ENCODE results near the gene CAB39. TPM values are rescaled to one million over a fixed set of nuclear protein-coding genes. Genes with fewer than 3 reads are reported as not detected.

CAB39 gene
- total RNA-seq, 1 experiment from 2014 or later: 91.7 TPM

DNA sequence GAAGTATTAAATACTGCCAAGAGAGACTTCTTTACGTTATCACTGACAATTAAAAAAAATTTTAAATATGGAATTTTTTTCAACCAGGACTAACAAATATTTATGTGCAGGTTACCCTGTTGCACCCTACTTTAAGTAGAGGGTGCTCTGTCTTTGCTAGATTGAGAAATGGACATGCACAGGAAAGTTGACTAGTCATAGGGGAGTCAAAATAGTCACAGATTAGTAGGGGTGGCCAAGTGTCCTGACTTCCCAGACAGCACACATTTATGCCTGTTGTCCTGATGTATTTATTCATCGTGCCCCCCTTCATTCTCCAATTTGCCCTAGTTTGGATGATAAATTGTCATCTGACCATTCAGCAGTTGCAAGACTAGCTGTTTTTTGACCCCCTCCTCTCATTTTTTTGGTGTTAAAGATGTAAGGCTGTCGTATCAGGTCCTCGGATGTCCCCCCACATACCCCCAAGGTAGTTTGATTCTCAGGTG lies 20.3 kb downstream of the CAB39 start:
- DNase-seq (ENCODE audit: unreplicated experiment): no peak
- ChIA-PET POLR2A (interaction anchor here (0.6 to 1.9 kb wide), 5 partner anchors 10 to 61 kb away, joined by 3 to 9 read pairs (median 4); no protein-coding TSS in a partner anchor), CTCF (no interaction called here)
- BruUV-seq (replicated peaks): no TSS peak
- peaks cover 11% of the 10 kb centered on the region for H3K36me3 Mint-ChIP-seq (ENCODE audit: insufficient read depth, unreplicated experiment)
- TF ChIP-seq, protein P1, sequence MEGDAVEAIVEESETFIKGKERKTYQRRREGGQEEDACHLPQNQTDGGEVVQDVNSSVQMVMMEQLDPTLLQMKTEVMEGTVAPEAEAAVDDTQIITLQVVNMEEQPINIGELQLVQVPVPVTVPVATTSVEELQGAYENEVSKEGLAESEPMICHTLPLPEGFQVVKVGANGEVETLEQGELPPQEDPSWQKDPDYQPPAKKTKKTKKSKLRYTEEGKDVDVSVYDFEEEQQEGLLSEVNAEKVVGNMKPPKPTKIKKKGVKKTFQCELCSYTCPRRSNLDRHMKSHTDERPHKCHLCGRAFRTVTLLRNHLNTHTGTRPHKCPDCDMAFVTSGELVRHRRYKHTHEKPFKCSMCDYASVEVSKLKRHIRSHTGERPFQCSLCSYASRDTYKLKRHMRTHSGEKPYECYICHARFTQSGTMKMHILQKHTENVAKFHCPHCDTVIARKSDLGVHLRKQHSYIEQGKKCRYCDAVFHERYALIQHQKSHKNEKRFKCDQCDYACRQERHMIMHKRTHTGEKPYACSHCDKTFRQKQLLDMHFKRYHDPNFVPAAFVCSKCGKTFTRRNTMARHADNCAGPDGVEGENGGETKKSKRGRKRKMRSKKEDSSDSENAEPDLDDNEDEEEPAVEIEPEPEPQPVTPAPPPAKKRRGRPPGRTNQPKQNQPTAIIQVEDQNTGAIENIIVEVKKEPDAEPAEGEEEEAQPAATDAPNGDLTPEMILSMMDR (IDR thresholded peaks at IDR 0.05; ENCODE audit: unreplicated experiment): no peak
- H3K4me1 Mint-ChIP-seq (ENCODE audit: insufficient read depth, unreplicated experiment): peaks cover 30% of the 10 kb centered on the region
- H3K27me3 Mint-ChIP-seq (ENCODE audit: insufficient read depth, unreplicated experiment): no peaks in the 10 kb centered on the region
- intact Hi-C loops (cut with micrococcal nuclease): no loop called here
- no peaks in the 10 kb centered on the region for H3K9me3 Mint-ChIP-seq (ENCODE audit: unreplicated experiment)
- H3K27ac Mint-ChIP-seq (ENCODE audit: low read depth, unreplicated experiment): peak overlapping the region; percentile 30
- no peak overlapping the region for H3K4me3 Mint-ChIP-seq (ENCODE audit: unreplicated experiment)

DNA sequence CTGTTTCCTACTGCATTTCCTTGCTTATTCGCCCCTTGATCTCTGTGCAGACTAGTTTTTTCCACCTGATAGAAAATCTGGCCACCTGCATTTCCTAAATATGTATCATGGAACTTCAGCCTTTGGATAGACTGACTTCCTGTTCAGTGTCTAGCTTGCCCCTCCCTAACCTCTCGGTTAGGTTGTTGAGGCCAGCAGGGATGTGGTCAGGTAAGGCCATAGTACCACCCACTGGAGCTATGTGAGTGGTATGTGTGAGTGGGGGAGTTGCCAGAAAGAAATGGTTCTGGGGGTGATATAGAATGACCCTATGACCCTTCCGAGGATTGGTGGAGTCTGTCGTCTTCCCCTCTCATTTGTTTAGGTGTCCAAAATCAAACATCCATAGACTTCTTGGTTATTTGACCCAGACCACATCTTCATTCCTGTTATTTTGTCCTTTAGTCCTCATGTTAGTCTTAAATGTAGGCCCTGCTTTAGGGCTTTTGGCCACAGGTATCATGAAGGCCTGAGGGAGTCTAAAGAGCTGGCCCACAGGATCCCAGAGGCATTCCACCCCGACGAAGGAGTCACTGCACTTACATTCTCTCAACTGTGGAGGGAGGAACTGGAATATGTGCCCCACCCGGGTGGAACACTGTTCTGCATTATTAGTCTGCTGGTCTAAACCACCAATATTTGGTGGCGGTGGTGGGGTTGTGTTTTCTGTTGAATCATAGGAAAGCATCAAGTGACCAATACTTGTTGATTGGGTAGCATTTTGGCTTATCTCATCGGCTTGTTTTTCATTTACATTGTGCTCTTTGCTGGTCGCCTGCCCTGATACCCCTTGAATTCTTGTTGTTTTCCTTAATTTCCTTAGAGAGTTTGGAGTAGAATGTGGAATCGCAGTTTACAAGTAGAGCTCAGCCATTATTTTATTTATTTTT lies 21.9 kb downstream of the CAB39 start:
- TF ChIP-seq, protein P1 (IDR thresholded peaks at IDR 0.05; ENCODE audit: unreplicated experiment): no peak
- peaks cover 7% of the 10 kb centered on the region for H3K36me3 Mint-ChIP-seq (ENCODE audit: insufficient read depth, unreplicated experiment)
- no peak overlapping the region for H3K27ac Mint-ChIP-seq (ENCODE audit: low read depth, unreplicated experiment)
- CTCF ChIA-PET: interaction anchor here (1.1 kb wide), 1 partner anchor 10 kb away, joined by 3 read pairs; no protein-coding TSS in a partner anchor
- no peaks in the 10 kb centered on the region for H3K27me3 Mint-ChIP-seq (ENCODE audit: insufficient read depth, unreplicated experiment)
- no TSS peak for BruUV-seq (replicated peaks)
- H3K9me3 Mint-ChIP-seq (ENCODE audit: unreplicated experiment): no peaks in the 10 kb centered on the region
- intact Hi-C loops (cut with micrococcal nuclease): no loop called here
- no peak for DNase-seq (ENCODE audit: unreplicated experiment)
- H3K4me1 Mint-ChIP-seq (ENCODE audit: insufficient read depth, unreplicated experiment): peaks cover 39% of the 10 kb centered on the region
- POLR2A ChIA-PET: interaction anchor here (1.7 to 3.1 kb wide), 3 partner anchors 12 to 21 kb away, joined by 5 to 16 read pairs (median 9); no protein-coding TSS in a partner anchor
- H3K4me3 Mint-ChIP-seq (ENCODE audit: unreplicated experiment): no peak overlapping the region

DNA sequence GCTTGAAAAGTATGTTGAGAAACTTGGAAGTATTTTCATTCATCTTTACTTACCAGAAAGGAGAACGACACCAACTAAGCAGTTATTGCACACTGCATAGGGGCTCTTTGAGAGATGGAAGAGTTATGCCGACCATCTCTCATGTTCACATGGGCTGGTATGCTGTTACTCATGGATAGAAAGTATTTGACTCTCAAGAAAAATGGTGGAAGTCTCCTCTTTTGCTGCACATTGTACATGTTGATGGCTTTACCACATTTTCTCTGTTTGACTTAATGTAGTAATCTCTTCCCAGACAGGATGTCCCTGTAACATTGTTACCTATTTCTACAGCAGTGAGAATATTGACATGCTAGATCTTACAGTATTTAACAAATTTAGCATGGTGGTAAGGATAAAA lies 23.2 kb downstream of the CAB39 start:
- peaks cover 6% of the 10 kb centered on the region for H3K36me3 Mint-ChIP-seq (ENCODE audit: insufficient read depth, unreplicated experiment)
- intact Hi-C loops (cut with micrococcal nuclease): no loop called here
- no peak overlapping the region for H3K4me3 Mint-ChIP-seq (ENCODE audit: unreplicated experiment)
- H3K27ac Mint-ChIP-seq (ENCODE audit: low read depth, unreplicated experiment): no peak overlapping the region
- ChIA-PET POLR2A (interaction anchor here (0.7 to 3.1 kb wide), 6 partner anchors 9 to 58 kb away, joined by 3 to 16 read pairs (median 3); no protein-coding TSS in a partner anchor), CTCF (no interaction called here)
- H3K27me3 Mint-ChIP-seq (ENCODE audit: insufficient read depth, unreplicated experiment): no peaks in the 10 kb centered on the region
- H3K9me3 Mint-ChIP-seq (ENCODE audit: unreplicated experiment): no peaks in the 10 kb centered on the region
- no peak for DNase-seq (ENCODE audit: unreplicated experiment)
- TF ChIP-seq, protein P1 (IDR thresholded peaks at IDR 0.05; ENCODE audit: unreplicated experiment): no peak
- no TSS peak for BruUV-seq (replicated peaks)
- H3K4me1 Mint-ChIP-seq (ENCODE audit: insufficient read depth, unreplicated experiment): peaks cover 39% of the 10 kb centered on the region

DNA sequence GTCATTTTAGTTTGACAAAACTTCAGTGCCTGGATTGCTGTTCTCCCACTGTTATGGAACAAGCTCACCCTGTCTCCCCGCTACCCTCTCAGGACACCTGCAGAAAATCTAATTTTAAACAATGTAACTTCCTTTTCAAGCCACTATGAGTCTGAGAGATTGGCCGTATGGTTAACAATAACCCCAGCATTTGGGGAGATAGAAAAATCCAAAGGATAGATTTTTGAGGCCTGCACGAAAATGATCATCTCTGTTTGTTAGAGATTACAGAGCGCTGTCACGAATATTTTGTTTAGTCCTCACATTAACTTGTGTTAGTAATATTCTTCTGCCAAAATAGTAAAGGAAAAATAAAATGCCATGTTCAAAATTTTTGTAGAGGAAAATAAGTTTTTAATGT lies 24.7 kb downstream of the CAB39 start:
- CTCF ChIA-PET: interaction anchor here (0.6 kb wide), 1 partner anchor 637 kb away, joined by 3 read pairs; no protein-coding TSS in a partner anchor
- no TSS peak for BruUV-seq (replicated peaks)
- DNase-seq (ENCODE audit: unreplicated experiment): no peak
- peaks cover 6% of the 10 kb centered on the region for H3K36me3 Mint-ChIP-seq (ENCODE audit: insufficient read depth, unreplicated experiment)
- H3K9me3 Mint-ChIP-seq (ENCODE audit: unreplicated experiment): no peaks in the 10 kb centered on the region
- intact Hi-C loops (cut with micrococcal nuclease): no loop called here
- H3K4me1 Mint-ChIP-seq (ENCODE audit: insufficient read depth, unreplicated experiment): peaks cover 38% of the 10 kb centered on the region
- POLR2A ChIA-PET: interaction anchor here (1.3 to 3.1 kb wide), 4 partner anchors 19 to 57 kb away, joined by 3 to 16 read pairs (median 6); no protein-coding TSS in a partner anchor
- peak overlapping the region; percentile 76 for H3K27ac Mint-ChIP-seq (ENCODE audit: low read depth, unreplicated experiment)
- H3K27me3 Mint-ChIP-seq (ENCODE audit: insufficient read depth, unreplicated experiment): no peaks in the 10 kb centered on the region
- TF ChIP-seq, protein P1 (IDR thresholded peaks at IDR 0.05; ENCODE audit: unreplicated experiment): no peak
- no peak overlapping the region for H3K4me3 Mint-ChIP-seq (ENCODE audit: unreplicated experiment)
